Nephron (organoid): ENCODE data around the gene NMS.

Source experiments
- H3K27ac Mint-ChIP-seq, 3 experiments: 2 replicates each; pipeline ENCODE4 v1.8.0; 2020; ENCODE audit warnings: mixed read lengths in 3 of 3, mild to moderate bottlenecking in 2 of 3, moderate library complexity in 1 of 3
- H3K27me3 Mint-ChIP-seq: 2 replicates; pipeline ENCODE4 v1.8.0; 2021; ENCODE audit warnings: low read depth, mild to moderate bottlenecking, moderate library complexity, mixed read lengths
- H3K36me3 Mint-ChIP-seq: 2 replicates; pipeline ENCODE4 v1.8.0; 2020; ENCODE audit warnings: low read depth, mixed read lengths
- H3K4me1 Mint-ChIP-seq: 2 replicates; pipeline ENCODE4 v1.8.0; 2020; ENCODE audit warnings: mixed read lengths
- H3K4me3 Mint-ChIP-seq, 3 experiments: 2 replicates each; pipeline ENCODE4 v1.8.0; 2020; ENCODE audit warnings: mild to moderate bottlenecking in 3 of 3, mixed read lengths in 3 of 3, moderate library complexity in 2 of 3
- H3K9me3 Mint-ChIP-seq: 2 replicates; pipeline ENCODE4 v1.8.0; 2020; ENCODE audit warnings: mixed read lengths
- CTCF ChIP-seq, 3 experiments: fragments of 200-600 bp; sonication (generic); IDR thresholded peaks; one replicate each; pipeline ENCODE4 v1.5.0; 2021; ENCODE audit warnings: antibody characterized with exemption in 3 of 3; ENCODE audit not compliant: unreplicated experiment in 3 of 3

The NMS gene

GRCh38 chr2:100518801-100519200 is 48.5 kb downstream of the NMS start:
- H3K27ac Mint-ChIP-seq, result no peak overlapping the region
- H3K9me3 Mint-ChIP-seq, result no peaks in the 10 kb centered on the region
- peaks cover 9% of the 10 kb centered on the region for H3K4me1 Mint-ChIP-seq
- no peak for TF ChIP-seq CTCF (IDR thresholded peaks at IDR 0.05; ENCODE audit: unreplicated experiment in 3 of 3)
- peaks cover 11% of the 10 kb centered on the region for H3K27me3 Mint-ChIP-seq
- H3K4me3 Mint-ChIP-seq, result no peak overlapping the region
- no peaks in the 10 kb centered on the region for H3K36me3 Mint-ChIP-seq

GRCh38 chr2:100520224-100520623 is 49.9 kb downstream of the NMS start:
- TF ChIP-seq CTCF (IDR thresholded peaks at IDR 0.05; ENCODE audit: unreplicated experiment in 3 of 3), result no peak
- peaks cover 11% of the 10 kb centered on the region for H3K27me3 Mint-ChIP-seq
- no peak overlapping the region for H3K27ac Mint-ChIP-seq
- H3K9me3 Mint-ChIP-seq, result no peaks in the 10 kb centered on the region
- peaks cover 9% of the 10 kb centered on the region for H3K4me1 Mint-ChIP-seq
- no peaks in the 10 kb centered on the region for H3K36me3 Mint-ChIP-seq
- H3K4me3 Mint-ChIP-seq, result no peak overlapping the region

GRCh38 chr2:100522430-100522829 is 52.1 kb downstream of the NMS start:
- no peak for TF ChIP-seq CTCF (IDR thresholded peaks at IDR 0.05; ENCODE audit: unreplicated experiment in 3 of 3)
- no peak overlapping the region for H3K4me3 Mint-ChIP-seq
- no peak overlapping the region for H3K27ac Mint-ChIP-seq
- no peaks in the 10 kb centered on the region for H3K36me3 Mint-ChIP-seq
- peaks cover 11% of the 10 kb centered on the region for H3K27me3 Mint-ChIP-seq
- no peaks in the 10 kb centered on the region for H3K9me3 Mint-ChIP-seq
- peaks cover 8% of the 10 kb centered on the region for H3K4me1 Mint-ChIP-seq

GRCh38 chr2:100524331-100524730 is 54.0 kb downstream of the NMS start:
- Mint-ChIP-seq H3K9me3 (no peaks in the 10 kb centered on the region), H3K27me3 (peaks cover 17% of the 10 kb centered on the region), H3K4me3 (no peak overlapping the region), H3K27ac (no peak overlapping the region), H3K36me3 (no peaks in the 10 kb centered on the region), H3K4me1 (no peaks in the 10 kb centered on the region)
- no peak for TF ChIP-seq CTCF (IDR thresholded peaks at IDR 0.05; ENCODE audit: unreplicated experiment in 3 of 3)

- TF ChIP-seq CTCF (IDR thresholded peaks at IDR 0.05; ENCODE audit: unreplicated experiment in 3 of 3), result no peak
- H3K27ac Mint-ChIP-seq, result no peak overlapping the region
- H3K27me3 Mint-ChIP-seq, result peaks cover 7% of the 10 kb centered on the region
- no peaks in the 10 kb centered on the region for H3K36me3 Mint-ChIP-seq
- no peak overlapping the region for H3K4me3 Mint-ChIP-seq
- no peaks in the 10 kb centered on the region for H3K4me1 Mint-ChIP-seq
- H3K9me3 Mint-ChIP-seq, result no peaks in the 10 kb centered on the region
These were observed 56.6 kb downstream of the NMS start for GRCh38 chr2:100526868-100527267.

GRCh38 chr2:100527440-100528015 is 57.2 kb downstream of the NMS start:
- H3K36me3 Mint-ChIP-seq, result no peaks in the 10 kb centered on the region
- TF ChIP-seq CTCF (IDR thresholded peaks at IDR 0.05; ENCODE audit: unreplicated experiment in 3 of 3), result no peak
- H3K9me3 Mint-ChIP-seq, result no peaks in the 10 kb centered on the region
- no peaks in the 10 kb centered on the region for H3K4me1 Mint-ChIP-seq
- no peak overlapping the region for H3K4me3 Mint-ChIP-seq
- peaks cover 7% of the 10 kb centered on the region for H3K27me3 Mint-ChIP-seq
- no peak overlapping the region for H3K27ac Mint-ChIP-seq
